ENCODE results near the gene CFAP141.

CFAP141 gene

DNA sequence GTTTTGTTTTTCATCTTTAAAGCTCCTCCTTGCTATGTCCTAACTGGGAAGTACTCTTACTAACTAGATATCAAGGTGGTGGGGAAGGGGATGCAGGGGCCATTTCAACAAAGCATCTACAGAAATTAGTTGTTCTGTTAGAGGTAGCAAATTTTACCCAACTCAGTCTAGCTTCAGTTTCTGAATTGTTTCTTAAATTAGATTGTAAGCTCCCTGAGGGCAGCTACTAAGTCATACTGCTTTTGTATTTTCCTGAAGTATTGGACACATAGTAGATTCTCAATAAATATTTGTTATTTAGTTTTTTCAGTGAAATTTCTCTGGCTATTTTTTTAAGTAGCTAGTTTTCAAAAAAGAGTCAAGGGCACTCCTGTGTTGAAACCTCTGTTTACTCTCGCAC, 16.4 kb upstream of the CFAP141 start:
- TF ChIP-seq, protein P1, sequence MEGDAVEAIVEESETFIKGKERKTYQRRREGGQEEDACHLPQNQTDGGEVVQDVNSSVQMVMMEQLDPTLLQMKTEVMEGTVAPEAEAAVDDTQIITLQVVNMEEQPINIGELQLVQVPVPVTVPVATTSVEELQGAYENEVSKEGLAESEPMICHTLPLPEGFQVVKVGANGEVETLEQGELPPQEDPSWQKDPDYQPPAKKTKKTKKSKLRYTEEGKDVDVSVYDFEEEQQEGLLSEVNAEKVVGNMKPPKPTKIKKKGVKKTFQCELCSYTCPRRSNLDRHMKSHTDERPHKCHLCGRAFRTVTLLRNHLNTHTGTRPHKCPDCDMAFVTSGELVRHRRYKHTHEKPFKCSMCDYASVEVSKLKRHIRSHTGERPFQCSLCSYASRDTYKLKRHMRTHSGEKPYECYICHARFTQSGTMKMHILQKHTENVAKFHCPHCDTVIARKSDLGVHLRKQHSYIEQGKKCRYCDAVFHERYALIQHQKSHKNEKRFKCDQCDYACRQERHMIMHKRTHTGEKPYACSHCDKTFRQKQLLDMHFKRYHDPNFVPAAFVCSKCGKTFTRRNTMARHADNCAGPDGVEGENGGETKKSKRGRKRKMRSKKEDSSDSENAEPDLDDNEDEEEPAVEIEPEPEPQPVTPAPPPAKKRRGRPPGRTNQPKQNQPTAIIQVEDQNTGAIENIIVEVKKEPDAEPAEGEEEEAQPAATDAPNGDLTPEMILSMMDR (IDR thresholded peaks at IDR 0.05; ENCODE audit: low read depth, low read length, poor library complexity, severe bottlenecking): no peak
- TF ChIP-seq EZH2phosphoT487 (IDR thresholded peaks at IDR 0.05; ENCODE audit: borderline replicate concordance, low read length): no peak
- Histone ChIP-seq H3K4me2 (ENCODE audit: low read length) (peak overlapping the region; percentile 72), H3K9me3 (ENCODE audit: control insufficient read depth, insufficient read depth, low read length) (peaks cover 3% of the 10 kb centered on the region; the same call in 1 of the 2 replicates), H3K4me3 (ENCODE audit: low read length) (peak overlapping the region; percentile 72), H3K79me2 (ENCODE audit: control insufficient read depth, low read length) (peaks cover 97% of the 10 kb centered on the region), H3K27me3 (ENCODE audit: control insufficient read depth, low read length) (no peaks in the 10 kb centered on the region), H3K9me2 (replicated peaks; ENCODE audit: control insufficient read depth, low read length) (no peaks in the 10 kb centered on the region), H4K20me1 (ENCODE audit: control insufficient read depth, insufficient read depth, low read depth, low read length) (peaks cover 31% of the 10 kb centered on the region; the same call in 1 of the 2 replicates), H3K36me3 (ENCODE audit: control insufficient read depth, low read length) (peaks cover 92% of the 10 kb centered on the region), H3F3A (ENCODE audit: control insufficient read depth, insufficient read depth) (no peaks in the 10 kb centered on the region), H3K27ac (ENCODE audit: low read depth, low read length) (no peak overlapping the region), H3K4me1 (ENCODE audit: control insufficient read depth, low read length) (peaks cover 46% of the 10 kb centered on the region)

DNA sequence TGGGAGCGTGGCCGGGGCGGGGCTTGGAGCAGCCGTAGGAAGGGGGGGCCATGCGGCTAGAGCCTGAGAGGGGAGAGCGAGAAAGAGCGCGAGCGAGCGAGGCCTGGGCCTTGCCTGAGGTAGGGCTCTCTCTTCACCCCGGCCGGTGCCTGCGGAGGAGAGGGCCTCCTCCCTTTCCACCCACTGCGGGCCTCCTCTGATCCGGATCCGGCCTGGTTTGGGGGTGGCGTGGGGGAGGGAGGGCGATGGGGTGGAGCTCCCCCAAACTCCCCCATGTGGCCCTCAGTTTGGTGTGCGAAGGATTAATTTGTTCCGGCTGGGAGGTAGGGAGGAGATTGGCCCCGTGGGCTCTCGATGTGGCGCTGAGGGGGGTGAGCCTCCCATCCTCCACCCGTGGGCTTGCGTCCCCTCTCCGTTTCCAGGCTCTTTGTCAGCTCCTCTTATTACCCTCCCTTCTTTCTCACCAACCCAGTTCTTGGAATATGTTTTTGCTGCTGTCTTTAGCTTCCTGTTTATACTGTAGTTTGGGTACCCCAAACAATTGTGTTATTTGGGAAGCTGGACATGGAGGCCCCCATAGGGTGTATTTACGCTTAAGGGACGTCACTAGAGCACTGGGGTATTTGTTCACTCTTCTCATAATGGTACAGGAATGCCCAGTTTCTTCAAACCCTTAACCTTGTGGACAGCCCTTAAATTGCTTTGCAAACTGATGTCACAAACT, 15.3 kb upstream of the CFAP141 start:
- TF ChIP-seq EZH2phosphoT487 (IDR thresholded peaks at IDR 0.05; ENCODE audit: borderline replicate concordance, low read length): no peak
- TF ChIP-seq, protein P1 (IDR thresholded peaks at IDR 0.05; ENCODE audit: low read depth, low read length, poor library complexity, severe bottlenecking): no peak
- Histone ChIP-seq H3K27ac (ENCODE audit: low read depth, low read length) (peak overlapping the region; percentile 64), H3K4me1 (ENCODE audit: control insufficient read depth, low read length) (peaks cover 48% of the 10 kb centered on the region), H3K79me2 (ENCODE audit: control insufficient read depth, low read length) (peaks cover 97% of the 10 kb centered on the region), H3K4me3 (ENCODE audit: low read length) (peak overlapping the region; percentile 72), H4K20me1 (ENCODE audit: control insufficient read depth, insufficient read depth, low read depth, low read length) (peaks cover 27% of the 10 kb centered on the region; the same call in 1 of the 2 replicates), H3K36me3 (ENCODE audit: control insufficient read depth, low read length) (peaks cover 92% of the 10 kb centered on the region), H3K9me3 (ENCODE audit: control insufficient read depth, insufficient read depth, low read length) (peaks cover 3% of the 10 kb centered on the region; the same call in 1 of the 2 replicates), H3F3A (ENCODE audit: control insufficient read depth, insufficient read depth) (no peaks in the 10 kb centered on the region), H3K9me2 (replicated peaks; ENCODE audit: control insufficient read depth, low read length) (no peaks in the 10 kb centered on the region), H3K4me2 (ENCODE audit: low read length) (peak overlapping the region; percentile 72), H3K27me3 (ENCODE audit: control insufficient read depth, low read length) (no peaks in the 10 kb centered on the region)

DNA sequence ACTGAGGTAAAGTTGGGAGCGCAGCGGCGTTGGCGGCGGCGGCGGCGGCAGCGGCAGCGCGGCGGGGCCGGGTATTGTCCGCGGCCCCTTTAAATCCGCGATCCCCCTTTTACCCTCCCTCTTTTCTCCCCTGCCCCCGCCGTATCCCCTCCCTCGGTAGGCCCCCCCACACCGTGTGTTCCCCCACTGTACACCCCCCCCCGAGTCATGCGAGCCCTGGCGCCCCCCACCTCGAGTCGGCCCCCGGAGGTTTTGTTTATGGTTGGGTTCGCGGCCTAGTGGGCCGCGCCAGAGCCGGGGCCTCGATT, 14.8 kb upstream of the CFAP141 start:
- Histone ChIP-seq H3K4me2 (ENCODE audit: low read length) (peak overlapping the region; percentile 72), H3K9me2 (replicated peaks; ENCODE audit: control insufficient read depth, low read length) (no peaks in the 10 kb centered on the region), H3F3A (ENCODE audit: control insufficient read depth, insufficient read depth) (no peaks in the 10 kb centered on the region), H4K20me1 (ENCODE audit: control insufficient read depth, insufficient read depth, low read depth, low read length) (peaks cover 27% of the 10 kb centered on the region; the same call in 1 of the 2 replicates), H3K4me1 (ENCODE audit: control insufficient read depth, low read length) (peaks cover 48% of the 10 kb centered on the region), H3K36me3 (ENCODE audit: control insufficient read depth, low read length) (peaks cover 92% of the 10 kb centered on the region), H3K4me3 (ENCODE audit: low read length) (peak overlapping the region; percentile 72), H3K27me3 (ENCODE audit: control insufficient read depth, low read length) (no peaks in the 10 kb centered on the region), H3K27ac (ENCODE audit: low read depth, low read length) (peak overlapping the region; percentile 64), H3K9me3 (ENCODE audit: control insufficient read depth, insufficient read depth, low read length) (peaks cover 3% of the 10 kb centered on the region; the same call in 1 of the 2 replicates), H3K79me2 (ENCODE audit: control insufficient read depth, low read length) (peaks cover 97% of the 10 kb centered on the region)
- no peak for TF ChIP-seq EZH2phosphoT487 (IDR thresholded peaks at IDR 0.05; ENCODE audit: borderline replicate concordance, low read length)
- TF ChIP-seq, protein P1 (IDR thresholded peaks at IDR 0.05; ENCODE audit: low read depth, low read length, poor library complexity, severe bottlenecking): no peak
